CD4-positive, alpha-beta T cell treated with Interleukin-15 for 1 hour (primary cell): ENCODE measurements around the gene PLXNA3.
A peak's percentile ranks its signal among the peaks of the same experiment; 100 is the strongest.

ENCODE experiments used
- DNase-seq: peaks from one replicate; pipeline ENCODE4 v3.0.0-alpha.2; 2020

Gene PLXNA3

GRCh38 chrX:154436374-154436982, 21.6 kb upstream of the PLXNA3 start:
- DNase-seq = peak; percentile 60

GRCh38 chrX:154436983-154437752, 20.9 kb upstream of the PLXNA3 start, which contains the start of gene GDI1:
GDI1 (plus strand) TSS chrX:154437154; CDS start chrX:154437255, 101 bp downstream.
- DNase-seq = peak; percentile 57

- DNase-seq = no peak
Observed at GRCh38 chrX:154437971-154438893, 19.8 kb upstream of the PLXNA3 start.

GRCh38 chrX:154439841-154440240, 18.2 kb upstream of the PLXNA3 start:
- no peak for DNase-seq

GRCh38 chrX:154440623-154441357, 17.3 kb upstream of the PLXNA3 start:
- DNase-seq = no peak

- no peak for DNase-seq
Observed at GRCh38 chrX:154441564-154441963, 16.5 kb upstream of the PLXNA3 start.

- DNase-seq = no peak
Observed at GRCh38 chrX:154441984-154442707, 15.9 kb upstream of the PLXNA3 start.

- no peak for DNase-seq
Observed at GRCh38 chrX:154443479-154443910, 14.6 kb upstream of the PLXNA3 start.

- peak; percentile 78 for DNase-seq
Observed at GRCh38 chrX:154443992-154444754, 13.9 kb upstream of the PLXNA3 start, which contains the start of gene FAM50A. FAM50A (plus strand) TSS chrX:154444141; CDS start chrX:154444236, 95 bp downstream.

- no peak for DNase-seq
Observed at GRCh38 chrX:154444755-154445246, 13.3 kb upstream of the PLXNA3 start.

GRCh38 chrX:154445776-154446175, 12.3 kb upstream of the PLXNA3 start:
- no peak for DNase-seq

- DNase-seq = no peak
Observed at GRCh38 chrX:154446430-154446829, 11.7 kb upstream of the PLXNA3 start.

GRCh38 chrX:154448484-154448883, 9.6 kb upstream of the PLXNA3 start:
- DNase-seq = no peak

- DNase-seq = no peak
Observed at GRCh38 chrX:154449618-154450017, 8.5 kb upstream of the PLXNA3 start.

- DNase-seq = no peak
Observed at GRCh38 chrX:154450312-154450711, 7.8 kb upstream of the PLXNA3 start.

GRCh38 chrX:154452823-154453222, 5.3 kb upstream of the PLXNA3 start:
- DNase-seq = no peak

GRCh38 chrX:154457491-154458115, 478 bp upstream of the PLXNA3 start:
- DNase-seq = peak; percentile 73

GRCh38 chrX:154458954-154459778, 1.1 kb downstream of the PLXNA3 start:
- no peak for DNase-seq

GRCh38 chrX:154459832-154460231, 1.8 kb downstream of the PLXNA3 start:
- DNase-seq = no peak
